ENCODE data around the gene REG4.

- TF ChIP-seq CTCF (conservative IDR thresholded peaks at IDR 0.05 in 1 of 2, IDR thresholded peaks at IDR 0.05 in 1 of 2; ENCODE audit: low read depth in 1 of 2, low read length in 2 of 2) (no peak), EZH2 (IDR thresholded peaks at IDR 0.05; ENCODE audit: low read length, missing control alignments) (no peak)
Observed at GRCh38 chr1:119744598-119744942, 66.7 kb downstream of the REG4 start.

Measured in fibroblast of lung (primary cell).